NCI-H1048 (cell line): Measurements from ENCODE around the gene TACC3.

Experiments
- DNase-seq: peaks from one replicate; lab custom pipeline; 2025; lab: John Stamatoyannopoulos, UW

Gene TACC3

GRCh38 chr4:1793940-1794808 lies 72.9 kb downstream of the TACC3 start:
- DNase-seq, result no peak
